Hair follicle dermal papilla cell (primary cell): Measurements from ENCODE around the gene PIP5K1A. TPM values are rescaled to one million over a fixed set of nuclear protein-coding genes. Genes with fewer than 3 reads are reported as not detected.

Experiments used
- total RNA-seq: library from RNA; depleted of rRNA; stranded (reverse); fragments of >200 nt; gene quantifications from 2 replicates; pipeline ENCODE4 v1.2.3, GENCODE V29; 2012

PIP5K1A gene, protein sequence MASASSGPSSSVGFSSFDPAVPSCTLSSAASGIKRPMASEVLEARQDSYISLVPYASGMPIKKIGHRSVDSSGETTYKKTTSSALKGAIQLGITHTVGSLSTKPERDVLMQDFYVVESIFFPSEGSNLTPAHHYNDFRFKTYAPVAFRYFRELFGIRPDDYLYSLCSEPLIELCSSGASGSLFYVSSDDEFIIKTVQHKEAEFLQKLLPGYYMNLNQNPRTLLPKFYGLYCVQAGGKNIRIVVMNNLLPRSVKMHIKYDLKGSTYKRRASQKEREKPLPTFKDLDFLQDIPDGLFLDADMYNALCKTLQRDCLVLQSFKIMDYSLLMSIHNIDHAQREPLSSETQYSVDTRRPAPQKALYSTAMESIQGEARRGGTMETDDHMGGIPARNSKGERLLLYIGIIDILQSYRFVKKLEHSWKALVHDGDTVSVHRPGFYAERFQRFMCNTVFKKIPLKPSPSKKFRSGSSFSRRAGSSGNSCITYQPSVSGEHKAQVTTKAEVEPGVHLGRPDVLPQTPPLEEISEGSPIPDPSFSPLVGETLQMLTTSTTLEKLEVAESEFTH
- 117 and 146 TPM in 2 replicates for total RNA-seq

GRCh38 chr1:151198254-151199127 is at the start of gene PIP5K1A:
Gene PIP5K1A, plus strand, starts transcription at chr1:151198552. Its CDS starts 445 bp downstream, at chr1:151198997.

GRCh38 chr1:151156515-151156819 is 41.9 kb upstream of the PIP5K1A start, which contains the start of gene TNFAIP8L2:
Gene TNFAIP8L2, plus strand, starts transcription at chr1:151156649. Its CDS starts 2,049 bp downstream, at chr1:151158698.

GRCh38 chr1:151165738-151166504 is 32.4 kb upstream of the PIP5K1A start, which contains the start of the genes LYSMD1 and SCNM1:
Gene LYSMD1, minus strand, starts transcription at chr1:151165902. Its CDS starts 644 bp downstream, at chr1:151165258.
Gene SCNM1, plus strand, starts transcription at chr1:151166144. Its CDS starts 9 bp downstream, at chr1:151166153.

GRCh38 chr1:151175863-151176262 is 22.5 kb upstream of the PIP5K1A start, which contains the start of gene TMOD4:
Gene TMOD4, minus strand, starts transcription at chr1:151175981. Its CDS starts 1,106 bp downstream, at chr1:151174875.

GRCh38 chr1:151189637-151190445 is 8.5 kb upstream of the PIP5K1A start, which contains the start of gene VPS72:
Gene VPS72, minus strand, starts transcription at chr1:151190197. Its CDS starts 76 bp downstream, at chr1:151190121.

GRCh38 chr1:151254217-151255213 is 56.2 kb downstream of the PIP5K1A start, which contains the start of gene PSMD4:
Gene PSMD4, plus strand, starts transcription at chr1:151254734. Its CDS starts 49 bp downstream, at chr1:151254783.

DNA sequence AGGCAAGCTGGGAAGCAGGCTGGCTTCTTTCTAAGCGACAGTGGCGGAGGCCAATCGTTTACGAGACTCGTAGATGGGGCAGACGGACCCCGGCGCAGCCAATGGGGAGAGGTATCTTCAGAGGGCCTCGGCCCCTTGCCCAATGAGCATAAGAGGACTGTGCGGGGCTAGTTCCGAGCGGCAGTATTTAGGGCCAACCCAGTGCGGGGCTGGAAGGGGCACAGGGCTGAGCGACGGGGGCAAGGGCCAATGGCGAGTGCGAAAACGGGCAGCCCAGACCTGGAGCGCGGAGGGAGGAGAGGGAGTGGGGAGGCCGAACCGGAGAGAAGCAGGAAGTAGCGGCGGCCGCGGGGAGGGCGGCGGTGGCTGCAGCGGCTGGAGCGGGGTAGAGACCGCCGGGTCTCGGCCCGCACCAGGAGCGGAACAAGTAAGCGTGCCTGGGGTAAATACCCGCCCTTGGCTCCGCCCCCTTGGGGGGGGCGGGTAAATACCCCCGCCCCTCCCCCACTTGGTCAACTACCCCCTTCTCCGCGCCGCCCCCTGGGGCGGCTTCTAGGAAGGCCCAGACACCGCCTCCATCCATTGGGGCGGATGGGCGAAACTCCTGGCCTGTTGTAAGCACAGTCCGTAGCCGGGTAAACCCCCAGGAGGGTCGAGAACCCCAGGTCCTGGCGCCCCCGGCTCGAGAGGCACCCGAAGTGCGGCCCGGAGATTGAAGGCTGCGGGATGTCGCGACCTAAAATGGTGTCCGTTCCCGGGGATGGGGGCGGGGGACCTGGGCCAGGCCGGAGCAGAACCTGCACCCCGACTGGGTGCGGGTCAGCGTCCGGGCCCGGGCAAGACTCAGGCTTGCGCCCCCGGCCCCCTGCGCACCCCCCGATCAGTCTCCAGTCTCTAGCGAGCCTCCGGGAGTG is 83.9 kb downstream of the PIP5K1A start, which contains the start of gene ZNF687:
TSS of gene ZNF687 (plus strand) at position 331 of the 914 bp plus-strand sequence. CDS start 3,993 bp downstream, outside the sequence.

Other genes with a start within 250 kb of the PIP5K1A start
- 131 and 147 TPM in 2 replicates for gene CERS2, start 223.7 kb upstream of the PIP5K1A start, total RNA-seq
- gene ANXA9, start 216.3 kb upstream of the PIP5K1A start, total RNA-seq, result 0.16 TPM in 1 of 2 replicates, not detected in the other
- 20.4 and 21.1 TPM in 2 replicates for gene MINDY1, start 191.7 kb upstream of the PIP5K1A start, total RNA-seq
- gene PRUNE1, start 190.1 kb upstream of the PIP5K1A start, total RNA-seq, result 9.1 and 10.4 TPM in 2 replicates
- gene BNIPL, start 162.0 kb upstream of the PIP5K1A start, total RNA-seq, result under 0.01 and 0.12 TPM in 2 replicates
- 3.6 and 5.0 TPM in 2 replicates for gene C1orf56, start 150.8 kb upstream of the PIP5K1A start, total RNA-seq
- 62.1 and 64.6 TPM in 2 replicates for gene CDC42SE1, start 138.9 kb upstream of the PIP5K1A start, total RNA-seq
- 2.3 and 2.8 TPM in 2 replicates for gene MLLT11, start 138.2 kb upstream of the PIP5K1A start, total RNA-seq
- gene GABPB2, start 127.8 kb upstream of the PIP5K1A start, total RNA-seq, result 18.8 and 19.3 TPM in 2 replicates
- gene SEMA6C, start 51.9 kb upstream of the PIP5K1A start, total RNA-seq, result 5.4 and 5.5 TPM in 2 replicates
- gene TNFAIP8L2, start 41.9 kb upstream of the PIP5K1A start, total RNA-seq, result not detected in 2 replicates
- 7.0 and 8.7 TPM in 2 replicates for gene LYSMD1, start 32.6 kb upstream of the PIP5K1A start, total RNA-seq
- 22.2 and 29.0 TPM in 2 replicates for gene SCNM1, start 32.4 kb upstream of the PIP5K1A start, total RNA-seq
- 0.81 and 1.6 TPM in 2 replicates for gene TMOD4, start 22.6 kb upstream of the PIP5K1A start, total RNA-seq
- gene VPS72, start 8.4 kb upstream of the PIP5K1A start, total RNA-seq, result 42.8 and 45.5 TPM in 2 replicates
- 92.5 and 96.8 TPM in 2 replicates for gene PSMD4, start 56.2 kb downstream of the PIP5K1A start, total RNA-seq
- gene ZNF687, start 83.7 kb downstream of the PIP5K1A start, total RNA-seq, result 23.3 and 27.4 TPM in 2 replicates
- 92.2 and 93.9 TPM in 2 replicates for gene PI4KB, start 128.9 kb downstream of the PIP5K1A start, total RNA-seq
- gene RFX5, start 148.7 kb downstream of the PIP5K1A start, total RNA-seq, result 31.3 and 33.4 TPM in 2 replicates
- 43.8 and 51.8 TPM in 2 replicates for gene SELENBP1, start 174.2 kb downstream of the PIP5K1A start, total RNA-seq
- gene PSMB4, start 201.0 kb downstream of the PIP5K1A start, total RNA-seq, result 204 and 248 TPM in 2 replicates